Fibroblast of lung (primary cell): Measurements from ENCODE around the gene NEBL. TPM values are rescaled to one million over a fixed set of nuclear protein-coding genes. Genes with fewer than 3 reads are reported as not detected.

ENCODE experiments used
- DNase-seq, 2 donors: peaks; one replicate each; pipeline versions ENCODE4 v3.0.0 to v3.0.0-alpha.2; 2010; ENCODE audit warnings: low read depth in 2 of 2
- H2AFZ ChIP-seq: 2 replicates; pipeline ENCODE4 v1.5.1; 2012; ENCODE audit warnings: low read length, control low read depth, inconsistent platforms
- H3K27ac ChIP-seq: 2 replicates; pipeline ENCODE4 v1.5.1; 2011; ENCODE audit warnings: low read length, control low read depth; ENCODE audit not compliant: insufficient read depth
- H3K27me3 ChIP-seq: 2 replicates; pipeline ENCODE4 v1.5.1; 2011; ENCODE audit warnings: mild to moderate bottlenecking, low read length; ENCODE audit not compliant: control insufficient read depth, insufficient read depth
- H3K36me3 ChIP-seq: 2 replicates; pipeline ENCODE4 v1.5.1; 2011; ENCODE audit warnings: low read length; ENCODE audit not compliant: control insufficient read depth, insufficient read depth
- H3K4me1 ChIP-seq: 2 replicates; pipeline ENCODE4 v1.5.1; 2011; ENCODE audit warnings: low read length; ENCODE audit not compliant: control insufficient read depth, insufficient read depth; ENCODE audit errors: extremely low read depth
- H3K4me2 ChIP-seq: 2 replicates; pipeline ENCODE4 v1.5.1; 2011; ENCODE audit warnings: low read length, control low read depth; ENCODE audit not compliant: insufficient read depth; ENCODE audit errors: extremely low read depth
- H3K4me3 ChIP-seq, 4 experiments: fragments of 200-600 bp in 1 of 4; sonication (generic) in 1 of 4; replicated peaks in 1 of 4; 2 replicates each; pipeline ENCODE4 v1.5.1; 2011 to 2016; ENCODE audit warnings: low read length in 4 of 4, low read depth in 3 of 4, mild to moderate bottlenecking in 3 of 4, control low read depth in 2 of 4, inconsistent platforms in 1 of 4, mixed read lengths in 1 of 4; ENCODE audit not compliant: insufficient read depth in 1 of 4; ENCODE audit errors: control extremely low read depth in 1 of 4
- H3K79me2 ChIP-seq: 2 replicates; pipeline ENCODE4 v1.5.1; 2012; ENCODE audit warnings: mild to moderate bottlenecking, low read length, inconsistent platforms; ENCODE audit not compliant: control insufficient read depth, insufficient read depth
- H3K9ac ChIP-seq: 2 replicates; pipeline ENCODE4 v1.5.1; 2011; ENCODE audit warnings: mild to moderate bottlenecking, low read length, control low read depth; ENCODE audit not compliant: insufficient read depth
- H3K9me3 ChIP-seq: 2 replicates; pipeline ENCODE4 v1.5.1; 2012; ENCODE audit warnings: low read depth, low read length; ENCODE audit not compliant: control insufficient read depth, insufficient read depth
- H4K20me1 ChIP-seq: 2 replicates; pipeline ENCODE4 v1.5.1; 2011; ENCODE audit warnings: low read length; ENCODE audit not compliant: control insufficient read depth, insufficient read depth; ENCODE audit errors: extremely low read depth
- CTCF ChIP-seq, 2 donors: IDR thresholded peaks in 1 of 2; conservative IDR thresholded peaks in 1 of 2; 1 replicate in 1 of 2; 2 replicates in 1 of 2; pipeline ENCODE4 v1.5.1; 2011 to 2012; ENCODE audit warnings: low read length in 2 of 2, control low read depth in 1 of 2, inconsistent platforms in 1 of 2, low read depth in 1 of 2, mild to moderate bottlenecking in 1 of 2
- EZH2 ChIP-seq: IDR thresholded peaks from 2 replicates; pipeline ENCODE4 v1.5.1; 2012; ENCODE audit warnings: low read length, control low read depth, mild to moderate bottlenecking; ENCODE audit errors: missing control alignments
- polyA plus RNA-seq, 2 donors: library from polyadenylated mRNA; depleted of rRNA in 1 of 2; stranded (reverse) in 1 of 2; unstranded in 1 of 2; fragments of >200 nt; gene quantifications; 2 replicates each; pipeline ENCODE4 v1.2.1, GENCODE V29; 2011 to 2012; ENCODE audit warnings: missing spikeins in 1 of 2
- total RNA-seq: library from RNA; depleted of rRNA; stranded (reverse); fragments of >200 nt; gene quantifications from 2 replicates; pipeline ENCODE4 v1.2.1, GENCODE V29; 2014

NEBL gene
- total and polyA plus RNA-seq, 2 donors (not counting 1 experiment from before 2014, with no cell fraction given) = 0.11 to 0.33 TPM

- no peak overlapping the region for H2AFZ ChIP-seq
- no peak overlapping the region for H3K9ac ChIP-seq
- H3K4me1 ChIP-seq = no peaks in the 10 kb centered on the region
- H3K9me3 ChIP-seq = no peaks in the 10 kb centered on the region
- no peak overlapping the region for H3K27ac ChIP-seq
- no peaks in the 10 kb centered on the region for H4K20me1 ChIP-seq
- H3K4me2 ChIP-seq = no peak overlapping the region
- TF ChIP-seq EZH2 (no peak), CTCF (conservative IDR thresholded peaks at IDR 0.05 in 1 of 2, IDR thresholded peaks at IDR 0.05 in 1 of 2; ENCODE audit: low read depth in 1 of 2, low read length in 2 of 2) (no peak)
- no peaks in the 10 kb centered on the region for H3K79me2 ChIP-seq
- no peaks in the 10 kb centered on the region for H3K27me3 ChIP-seq
- DNase-seq = no peak
- H3K4me3 ChIP-seq = no peak overlapping the region
- H3K36me3 ChIP-seq = no peaks in the 10 kb centered on the region
Measured at GRCh38 chr10:20919481-20919880, 22.4 kb upstream of the NEBL start.

GRCh38 chr10:20916976-20917375, 19.9 kb upstream of the NEBL start:
- Histone ChIP-seq H3K4me1 (no peaks in the 10 kb centered on the region), H4K20me1 (no peaks in the 10 kb centered on the region), H3K27ac (no peak overlapping the region), H2AFZ (no peak overlapping the region), H3K36me3 (no peaks in the 10 kb centered on the region), H3K9me3 (no peaks in the 10 kb centered on the region), H3K9ac (no peak overlapping the region), H3K4me3 (no peak overlapping the region), H3K4me2 (no peak overlapping the region), H3K79me2 (no peaks in the 10 kb centered on the region), H3K27me3 (no peaks in the 10 kb centered on the region)
- TF ChIP-seq EZH2 = no peak
- no peak for TF ChIP-seq CTCF (conservative IDR thresholded peaks at IDR 0.05 in 1 of 2, IDR thresholded peaks at IDR 0.05 in 1 of 2; ENCODE audit: low read depth in 1 of 2, low read length in 2 of 2)
- DNase-seq = no peak

GRCh38 chr10:20912969-20913368, 15.9 kb upstream of the NEBL start:
- Histone ChIP-seq H3K4me2 (no peak overlapping the region), H3K9ac (no peak overlapping the region), H3K79me2 (no peaks in the 10 kb centered on the region), H3K27me3 (no peaks in the 10 kb centered on the region), H3K4me3 (no peak overlapping the region), H3K27ac (no peak overlapping the region), H3K4me1 (no peaks in the 10 kb centered on the region), H2AFZ (no peak overlapping the region), H3K9me3 (no peaks in the 10 kb centered on the region), H3K36me3 (no peaks in the 10 kb centered on the region), H4K20me1 (no peaks in the 10 kb centered on the region)
- no peak for TF ChIP-seq CTCF (conservative IDR thresholded peaks at IDR 0.05 in 1 of 2, IDR thresholded peaks at IDR 0.05 in 1 of 2; ENCODE audit: low read depth in 1 of 2, low read length in 2 of 2)
- no peak for DNase-seq
